Endothelial cell of umbilical vein (primary cell): Measurements from ENCODE around the gene PLOD2. TPM values are rescaled to one million over a fixed set of nuclear protein-coding genes. Genes with fewer than 3 reads are reported as not detected.

Source experiments
- BruUV-seq: library from RNA; stranded (reverse); fragments of 400-500 nt; replicated peaks from 2 replicates; lab custom pipeline; 2021; lab: Mats Ljungman, UMichigan
- CTCF ChIA-PET: fragments of 300-600, 350-600 bp; sonication (Branson Sonifier 250); formaldehyde crosslinking; loops from one replicate; lab custom pipeline; 2021; ENCODE audit warnings: antibody characterized with exemption, inconsistent platforms; lab: Charles Lee
- POLR2A ChIA-PET: fragments of 300-600, 350-600 bp; sonication (Branson Sonifier 250); formaldehyde crosslinking; loops from one replicate; lab custom pipeline; 2021; ENCODE audit warnings: antibody characterized with exemption, inconsistent platforms; lab: Charles Lee
- DNase-seq: peaks from one replicate; pipeline ENCODE4 v3.0.0-alpha.2; 2011; ENCODE audit warnings: low read depth, low spot score
- FAIRE-seq: peaks from 2 replicates; lab custom pipeline; 2011; peaks lifted over from hg19 to GRCh38; lab: Jason Lieb, UNC
- H2AFZ ChIP-seq: 2 replicates; pipeline ENCODE4 v1.6.0; 2012; ENCODE audit warnings: low read depth, low read length, control low read depth, inconsistent platforms
- H3K27ac ChIP-seq: 2 replicates; pipeline ENCODE4 v1.5.1; 2011; ENCODE audit warnings: low read depth, mild to moderate bottlenecking, control low read depth, low read length, moderate library complexity; ENCODE audit not compliant: insufficient read depth
- H3K27me3 ChIP-seq, 2 experiments: 2 replicates each; pipeline versions ENCODE4 v1.6.0 to v1.6.1; 2011; ENCODE audit warnings: low read length in 2 of 2, mixed read lengths in 1 of 2; ENCODE audit not compliant: control insufficient read depth in 2 of 2, insufficient read depth in 2 of 2
- H3K36me3 ChIP-seq, 2 experiments: 2 replicates in 1 of 2; 3 replicates in 1 of 2; pipeline ENCODE4 v1.5.1; 2011; ENCODE audit warnings: low read length in 2 of 2, mild to moderate bottlenecking in 1 of 2, moderate library complexity in 1 of 2; ENCODE audit not compliant: control insufficient read depth in 2 of 2, insufficient read depth in 2 of 2; ENCODE audit errors: extremely low read depth in 1 of 2
- H3K4me1 ChIP-seq: 3 replicates; pipeline ENCODE4 v1.5.1; 2011; ENCODE audit warnings: mild to moderate bottlenecking, low read length; ENCODE audit not compliant: control insufficient read depth, insufficient read depth; ENCODE audit errors: extremely low read depth
- H3K4me2 ChIP-seq: 2 replicates; pipeline ENCODE4 v1.6.1; 2011; ENCODE audit warnings: low read length, control low read depth, mixed read lengths; ENCODE audit not compliant: insufficient read depth
- H3K4me3 ChIP-seq, 3 experiments: fragments of 200-600 bp in 1 of 3; sonication (generic), shearing (Covaris generic) in 1 of 3; replicated peaks in 1 of 3; 2 replicates each; pipeline ENCODE4 v1.5.1; 2011 to 2016; ENCODE audit warnings: control low read depth in 3 of 3, low read length in 3 of 3, mild to moderate bottlenecking in 2 of 3, inconsistent platforms in 1 of 3, low read depth in 1 of 3, moderate library complexity in 1 of 3; ENCODE audit not compliant: insufficient read depth in 1 of 3
- H3K79me2 ChIP-seq: 2 replicates; pipeline ENCODE4 v1.6.0; 2012; ENCODE audit warnings: low read length, inconsistent platforms; ENCODE audit not compliant: control insufficient read depth, insufficient read depth
- H3K9ac ChIP-seq: replicated peaks from 2 replicates; pipeline ENCODE3; 2011; ENCODE audit warnings: low read length, control low read depth; ENCODE audit not compliant: insufficient read depth; ENCODE audit errors: extremely low read depth
- H3K9me1 ChIP-seq: replicated peaks from 3 replicates; pipeline ENCODE4 v1.6.0; 2011; ENCODE audit warnings: mild to moderate bottlenecking, low read length; ENCODE audit not compliant: control insufficient read depth, insufficient read depth; ENCODE audit errors: extremely low read depth
- H3K9me3 ChIP-seq: replicated peaks from 2 replicates; pipeline ENCODE4 v1.5.1; 2012; ENCODE audit warnings: low read length, inconsistent platforms; ENCODE audit not compliant: control insufficient read depth, insufficient read depth
- H4K20me1 ChIP-seq: replicated peaks from 2 replicates; pipeline ENCODE3; 2011; ENCODE audit warnings: mild to moderate bottlenecking, low read length; ENCODE audit not compliant: control insufficient read depth, insufficient read depth; ENCODE audit errors: extremely low read depth
- FOS ChIP-seq: IDR thresholded peaks from 2 replicates; pipeline ENCODE4 v1.6.1; 2011; ENCODE audit warnings: mild to moderate bottlenecking, low read length, moderate library complexity, borderline replicate concordance; ENCODE audit not compliant: insufficient read depth
- GATA2 ChIP-seq: IDR thresholded peaks from 2 replicates; pipeline ENCODE4 v1.7.0; 2011; ENCODE audit warnings: low read depth, mild to moderate bottlenecking, moderate library complexity, mixed read lengths, low read length; ENCODE audit not compliant: insufficient read length, insufficient read depth
- JUN ChIP-seq: IDR thresholded peaks from 2 replicates; pipeline ENCODE4 v1.6.1; 2011; ENCODE audit warnings: borderline replicate concordance, low read depth; ENCODE audit not compliant: insufficient read length, insufficient read depth
- MAX ChIP-seq: IDR thresholded peaks from 2 replicates; pipeline ENCODE4 v1.6.1; 2011; ENCODE audit not compliant: insufficient read depth, insufficient read length
- MYC ChIP-seq: IDR thresholded peaks from one replicate; pipeline ENCODE4 v1.6.1; 2011; ENCODE audit warnings: mild to moderate bottlenecking, low read depth, low read length
- POLR2A ChIP-seq: IDR thresholded peaks from 2 replicates; pipeline ENCODE4 v1.6.1; 2012; ENCODE audit warnings: low read depth, mild to moderate bottlenecking, control low read depth, low read length
- POLR2AphosphoS5 ChIP-seq: IDR thresholded peaks from 2 replicates; pipeline ENCODE4 v1.6.1; 2012; ENCODE audit warnings: low read depth, mild to moderate bottlenecking, control low read depth, low read length, moderate library complexity; ENCODE audit not compliant: insufficient read depth
- dilution Hi-C: fragments of 300-500 bp; cut with MboI; formaldehyde crosslinking; loops from one replicate; pipeline ENCODE4 v1.15.0; 2019; ENCODE audit warnings: low sequenced_read_pairs; ENCODE audit not compliant: extremely low pct_ligation_motif_present
- intact Hi-C: fragments of 100-400 bp; cut with micrococcal nuclease; formaldehyde crosslinking; loops from one replicate; pipeline ENCODE4 v1.10.0; 2022
- polyA plus RNA-seq, 4 experiments: library from polyadenylated mRNA; depleted of rRNA in 3 of 4; stranded (reverse) in 3 of 4; unstranded in 1 of 4; fragments of >200 nt; gene quantifications; 2 replicates each; pipeline versions ENCODE4 v1.2.1 to v1.2.3, GENCODE V29; 2011 to 2012; ENCODE audit warnings: missing spikeins in 1 of 4
- total RNA-seq: library from RNA; stranded (reverse); gene quantifications from 2 replicates; pipeline ENCODE4 v1.2.3, GENCODE V29; 2021

Gene PLOD2
- total and polyA plus RNA-seq, 2 donors (not counting 3 experiments of a cell fraction or from before 2014, with no cell fraction given), result 36.1 to 193 TPM

GRCh38 chr3:146085678-146086077 is 75.3 kb downstream of the PLOD2 start:
- FAIRE-seq (no peak), DNase-seq (no peak)
- Histone ChIP-seq H3K4me2 (no peak overlapping the region), H3K9me1 (no peaks in the 10 kb centered on the region), H4K20me1 (no peaks in the 10 kb centered on the region), H3K27ac (no peak overlapping the region), H3K4me3 (no peak overlapping the region), H2AFZ (no peak overlapping the region), H3K27me3 (no peaks in the 10 kb centered on the region), H3K9ac (no peak overlapping the region), H3K9me3 (no peaks in the 10 kb centered on the region), H3K36me3 (peaks cover 0 to 12% of the 10 kb centered on the region in 2 experiments), H3K79me2 (peaks cover 11% of the 10 kb centered on the region), H3K4me1 (no peaks in the 10 kb centered on the region)
- intact Hi-C loops, result no loop called here
- dilution Hi-C loops, result no loop called here
- CTCF ChIA-PET, result interaction anchor here (1.6 to 1.8 kb wide), 2 partner anchors 14 to 103 kb away, joined by 5 to 6 read pairs; no protein-coding TSS in a partner anchor
- POLR2A ChIA-PET, result no interaction called here
- BruUV-seq, result no TSS peak
- TF ChIP-seq JUN (no peak), GATA2 (no peak), FOS (no peak), MAX (no peak), POLR2A (no peak)

- no TSS peak for BruUV-seq
- H2AFZ ChIP-seq, result no peak overlapping the region
- H3K4me2 ChIP-seq, result no peak overlapping the region
- no peak overlapping the region for H3K27ac ChIP-seq
- no peaks in the 10 kb centered on the region for H4K20me1 ChIP-seq
- ChIA-PET CTCF (interaction anchor here (0.6 to 1.5 kb wide), 3 partner anchors 15 to 107 kb away, joined by 3 to 4 read pairs (median 3); no protein-coding TSS in a partner anchor), POLR2A (no interaction called here)
- no peak overlapping the region for H3K9ac ChIP-seq
- no peaks in the 10 kb centered on the region for H3K9me1 ChIP-seq
- H3K9me3 ChIP-seq, result no peaks in the 10 kb centered on the region
- DNase-seq (no peak), FAIRE-seq (no peak)
- intact Hi-C loops (no loop called here), dilution Hi-C loops (no loop called here)
- peaks cover 2 to 14% of the 10 kb centered on the region in 2 experiments for H3K36me3 ChIP-seq
- no peaks in the 10 kb centered on the region for H3K4me1 ChIP-seq
- peaks cover 15% of the 10 kb centered on the region for H3K79me2 ChIP-seq
- no peak for TF ChIP-seq POLR2AphosphoS5
- no peak for TF ChIP-seq MAX
- TF ChIP-seq GATA2, result no peak
- no peak for TF ChIP-seq POLR2A
- no peak for TF ChIP-seq MYC
- TF ChIP-seq JUN, result no peak
- H3K4me3 ChIP-seq, result no peak overlapping the region
- no peaks in the 10 kb centered on the region for H3K27me3 ChIP-seq
These were observed 80.4 kb downstream of the PLOD2 start for GRCh38 chr3:146080578-146080977.
